Thyroid gland (tissue), 4 donors: ENCODE results near the gene VENTX.

Experiments
- CTCF ChIP-seq, 6 experiments: fragments of 200-600 bp in 3 of 6; fragments of 450-650 bp in 3 of 6; sonication (generic) in 3 of 6; IDR thresholded peaks; one replicate each; pipeline ENCODE4 v1.5.1; 2016 to 2019; ENCODE audit warnings: antibody characterized with exemption in 6 of 6, mild to moderate bottlenecking in 2 of 6, inconsistent platforms in 1 of 6, moderate library complexity in 1 of 6
- POLR2A ChIP-seq, 2 donors: fragments of 450-650 bp; IDR thresholded peaks; one replicate each; pipeline ENCODE4 v1.6.1; 2017; ENCODE audit warnings: antibody characterized with exemption in 2 of 2, mild to moderate bottlenecking in 2 of 2, moderate library complexity in 1 of 2

- TF ChIP-seq CTCF (IDR thresholded peaks at IDR 0.05) (no peak), POLR2A (IDR thresholded peaks at IDR 0.05) (no peak)
Observed at GRCh38 chr10:133277277-133277992, 39.8 kb downstream of the VENTX start.
